Stimulated activated CD8-positive, alpha-beta memory T cell treated with anti-CD3 and anti-CD28 coated beads, Interleukin-7, amount 100 ng/mL, for 1 hour (primary cell): ENCODE results near the gene PPP2R5E.
"Not testable (repeated sequence)": the region's sequence is repeated elsewhere in the genome, so short reads cannot be mapped to it uniquely, and the experiment has no call there.

ENCODE experiments used
- DNase-seq, 2 donors: peaks; one replicate each; pipeline ENCODE4 v3.0.0-alpha.2; 2020; ENCODE audit warnings: low read depth in 2 of 2

The PPP2R5E gene

DNA sequence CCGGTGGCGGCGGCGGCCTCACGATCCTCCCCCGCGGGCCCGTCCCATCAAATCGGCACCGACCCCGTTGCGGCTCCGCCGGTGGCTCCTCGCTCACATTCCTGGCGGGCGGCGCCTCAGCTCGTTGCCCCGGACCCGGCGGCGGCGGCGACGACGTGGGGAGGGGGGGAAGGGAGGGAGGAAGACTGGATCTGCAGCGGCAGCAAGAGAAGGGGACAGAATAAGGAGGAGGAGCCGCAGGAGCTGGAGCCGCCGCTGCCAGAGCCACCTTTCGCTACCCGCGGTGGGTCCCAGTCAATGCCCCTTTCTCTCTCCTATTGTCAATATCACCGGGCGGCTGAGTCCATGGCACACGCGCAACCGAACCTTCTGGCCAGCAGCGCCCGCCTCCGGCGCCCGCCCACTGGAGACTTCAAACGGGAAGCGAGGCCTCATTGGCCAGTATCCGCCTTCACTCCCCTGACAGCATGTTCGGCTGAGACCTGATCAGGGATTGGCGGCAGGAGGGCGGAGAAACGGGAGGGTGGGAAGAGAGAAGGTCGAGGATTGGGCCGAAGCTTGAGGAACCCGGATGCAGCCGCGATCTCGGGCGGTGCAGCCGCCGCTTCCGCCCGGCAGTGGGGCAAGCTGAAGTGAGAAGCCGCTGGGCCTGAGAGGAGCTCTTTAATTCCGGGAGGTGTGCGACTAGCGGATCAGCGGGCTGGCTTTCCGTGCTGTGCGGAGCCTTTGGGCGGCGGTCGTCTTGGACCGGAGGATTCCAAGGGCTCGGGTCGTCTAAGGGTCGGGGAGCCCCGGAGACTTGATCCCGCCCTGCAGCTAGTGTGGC, at the start of gene PPP2R5E:
Gene PPP2R5E (minus strand): TSS at position 378 of the 826 bp plus-strand sequence. CDS start 3,692 bp downstream, outside the sequence.
- DNase-seq: peak; percentile 91 to 95

DNA sequence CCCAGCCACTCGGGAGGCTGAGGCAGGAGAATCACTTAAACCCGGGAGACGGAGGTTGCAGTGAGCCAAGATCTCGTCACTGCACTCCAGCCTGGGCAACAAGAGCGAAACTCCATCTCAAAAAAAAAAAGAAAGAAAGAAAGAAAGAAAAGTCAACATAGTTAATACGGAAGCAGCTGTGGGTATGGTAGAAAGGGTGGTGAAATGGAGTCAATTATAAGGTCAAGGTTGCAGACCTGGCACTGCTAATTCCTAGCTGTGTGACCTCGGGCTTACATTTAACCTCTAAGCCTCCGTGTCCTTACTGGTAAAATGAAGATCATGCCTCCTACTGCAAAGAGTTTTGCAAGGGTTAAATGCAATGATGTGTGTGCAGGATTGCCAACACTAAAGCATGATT, 39.9 kb upstream of the PPP2R5E start:
- not testable (repeated sequence) for DNase-seq

DNA sequence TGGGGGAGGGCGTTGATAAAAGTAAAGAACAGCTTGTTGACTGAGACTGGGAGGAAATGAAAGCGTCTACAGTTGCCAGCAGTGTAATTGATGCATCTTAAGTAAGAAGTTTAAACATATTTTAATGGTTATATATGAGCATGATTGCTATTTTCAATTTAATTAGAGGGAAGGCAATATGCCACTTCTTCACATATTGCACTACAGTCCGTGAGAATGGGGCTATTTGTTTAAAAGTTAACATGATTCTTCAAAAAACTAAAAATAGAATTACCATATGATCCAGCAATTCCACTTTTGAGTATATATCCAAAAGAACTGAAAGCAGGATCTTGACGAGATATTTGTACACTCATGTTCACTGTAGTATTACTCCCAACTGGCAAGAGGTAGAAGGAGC, 38.3 kb upstream of the PPP2R5E start:
- DNase-seq: no peak

DNA sequence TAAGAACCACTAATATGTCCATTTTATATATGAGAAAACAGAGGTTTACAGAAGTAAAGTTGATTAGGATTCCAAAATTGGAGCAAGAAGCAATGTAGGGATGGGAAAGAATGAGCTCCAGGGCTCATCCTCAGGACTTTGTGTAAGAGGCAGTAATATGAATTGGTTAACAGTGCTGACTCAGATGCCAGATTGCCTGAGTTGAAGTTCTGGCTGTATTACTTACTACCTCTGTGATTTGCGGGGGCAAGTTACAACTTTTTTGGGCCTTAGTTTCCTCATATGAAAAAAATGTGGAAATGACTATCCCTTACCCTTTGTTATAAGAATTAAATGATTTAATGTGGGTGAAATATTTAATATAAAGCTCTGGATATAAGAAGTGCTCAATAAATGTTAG, 35.1 kb upstream of the PPP2R5E start:
- DNase-seq: no peak

DNA sequence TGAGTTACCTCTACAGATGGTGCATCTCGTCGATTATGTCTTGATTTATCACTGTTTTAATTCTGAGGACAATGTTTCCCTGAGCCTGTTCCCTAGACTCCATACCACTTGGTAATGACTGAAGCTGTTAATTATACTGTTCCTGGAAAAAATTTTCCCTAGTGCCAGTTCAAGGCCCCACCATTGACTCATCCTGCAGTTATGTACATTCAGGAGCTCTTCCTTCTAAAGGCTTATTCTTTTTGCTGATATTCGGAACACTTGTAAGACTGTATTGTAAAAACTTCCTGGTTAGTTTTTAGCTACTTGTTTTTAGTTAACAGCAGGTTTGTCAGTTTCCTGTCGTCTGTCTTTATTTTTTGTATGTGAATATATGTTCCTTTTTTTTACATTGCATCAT, 30.4 kb upstream of the PPP2R5E start:
- no peak for DNase-seq

DNA sequence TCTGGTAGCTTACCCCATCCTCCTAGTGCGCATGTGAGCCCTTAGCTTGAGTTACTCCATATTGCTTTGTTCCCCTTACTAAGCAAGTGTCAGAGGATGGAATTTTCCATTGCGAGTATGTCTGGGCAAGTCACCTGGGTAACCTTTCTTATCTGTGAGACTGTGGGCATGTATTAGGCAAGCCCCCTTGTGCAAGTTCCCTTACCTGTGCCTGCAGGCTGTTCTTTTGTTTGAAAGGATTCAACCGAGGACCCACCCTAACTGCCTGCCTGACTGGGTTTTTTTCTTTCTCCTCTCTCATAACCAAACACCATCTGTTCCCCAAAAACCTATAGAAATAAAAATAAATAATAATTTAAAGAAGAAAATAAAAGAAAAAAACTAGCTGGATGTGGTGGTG, 22.3 kb upstream of the PPP2R5E start:
- DNase-seq: no peak

DNA sequence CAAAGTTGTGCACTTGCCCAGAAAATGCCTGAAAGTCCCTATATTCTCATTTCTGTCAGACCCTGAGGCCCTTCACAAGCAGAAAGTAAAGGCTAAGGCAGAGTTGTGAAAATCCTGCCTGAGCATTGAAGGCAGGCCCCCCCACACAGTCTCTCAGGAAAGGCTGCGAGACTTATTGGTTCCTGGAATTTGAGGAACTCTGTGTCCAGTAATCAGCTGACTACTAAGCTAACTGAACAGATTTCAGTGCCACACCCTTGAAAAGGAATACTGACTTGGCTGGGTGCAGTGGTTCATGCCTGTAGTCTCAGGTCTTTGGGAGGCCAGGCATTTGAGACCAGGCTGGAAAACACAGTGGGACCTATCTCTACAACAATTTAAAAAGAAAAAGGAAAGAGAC, 21.1 kb upstream of the PPP2R5E start:
- no peak for DNase-seq

DNA sequence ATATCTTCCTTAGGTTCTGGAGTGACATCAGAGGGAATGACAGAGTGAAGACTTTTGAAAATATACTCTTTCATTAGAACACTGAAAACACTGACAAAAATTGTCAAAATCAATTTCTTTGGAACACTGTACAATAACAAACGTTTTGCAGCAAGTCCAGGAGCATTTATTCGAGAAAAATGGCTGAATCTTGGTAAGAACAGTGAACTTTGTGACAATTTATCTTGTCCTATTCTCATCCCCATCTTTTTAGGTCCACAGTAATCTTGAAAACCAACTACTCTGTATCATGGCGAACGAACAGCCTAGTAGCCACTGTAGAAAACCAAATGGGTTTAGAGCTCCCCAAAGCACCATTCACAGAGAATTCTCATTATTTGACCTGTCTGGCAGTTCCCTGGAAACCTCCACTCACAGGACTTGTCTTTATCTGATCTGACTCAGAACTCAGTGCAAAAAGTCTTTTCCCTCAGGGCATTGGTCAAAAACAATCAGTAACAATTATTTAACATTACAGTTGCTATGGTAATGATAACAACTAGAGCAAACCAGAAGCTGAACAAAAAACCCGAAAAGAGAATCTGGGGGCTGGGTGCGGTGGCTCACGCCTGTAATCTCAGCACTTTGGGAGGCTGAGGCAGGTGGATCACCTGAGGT, 20.3 kb upstream of the PPP2R5E start:
- DNase-seq: no peak

DNA sequence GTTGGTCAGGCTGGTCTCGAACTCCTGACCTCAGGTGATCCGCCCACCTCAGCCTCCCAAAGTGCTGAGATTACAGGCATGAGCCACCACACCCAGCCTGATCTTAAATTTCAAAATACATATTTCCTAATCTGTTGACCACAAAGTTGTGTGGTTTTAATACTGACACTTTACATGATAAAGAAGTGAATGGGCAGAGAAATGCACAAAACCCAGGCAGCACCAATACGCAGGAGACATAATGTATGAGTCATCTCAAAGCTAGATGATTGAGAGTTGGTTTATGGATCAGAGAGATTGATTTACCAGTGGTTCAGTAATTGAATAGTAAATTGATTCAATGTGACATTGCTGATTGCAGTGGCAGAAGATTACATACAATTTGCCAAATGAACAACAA, 19.2 kb upstream of the PPP2R5E start:
- no peak for DNase-seq

DNA sequence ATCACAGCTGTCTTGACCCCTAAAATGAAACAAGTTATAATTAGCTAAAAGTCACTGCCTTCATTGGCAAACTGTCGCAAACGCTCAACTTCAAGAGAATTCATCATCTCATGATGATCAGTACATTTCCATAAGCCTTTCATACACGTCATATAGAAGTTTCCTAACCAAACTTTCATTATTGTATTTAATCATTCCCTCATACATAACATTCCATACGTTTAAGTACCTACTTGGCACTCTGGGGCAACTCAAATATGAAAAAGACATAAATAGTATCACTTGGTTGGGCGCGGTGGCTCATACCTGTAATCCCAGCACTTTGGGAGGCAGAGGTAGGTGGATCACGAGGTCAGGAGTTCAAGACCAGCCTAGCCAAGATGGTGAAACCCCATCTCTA, 12.4 kb upstream of the PPP2R5E start:
- DNase-seq: no peak

DNA sequence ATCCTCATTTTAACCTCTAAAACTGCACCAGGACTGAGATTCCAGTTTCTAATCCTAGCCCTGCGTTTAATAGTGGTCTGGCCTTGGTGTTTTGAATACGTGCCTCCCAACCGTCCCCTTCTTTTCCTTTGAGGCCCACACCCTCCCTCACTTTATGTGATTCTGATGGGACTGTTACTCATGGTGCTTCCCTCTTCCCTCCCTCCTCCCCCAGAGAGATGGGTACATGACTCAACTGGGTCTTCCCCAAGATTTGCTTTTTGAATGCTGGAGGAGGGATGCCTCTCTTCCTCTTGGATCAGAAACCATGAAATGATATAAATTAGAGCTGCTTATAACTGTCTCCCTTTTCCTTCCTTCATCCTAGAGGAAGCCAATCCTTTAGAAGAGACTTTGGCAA, 8.2 kb upstream of the PPP2R5E start:
- no peak for DNase-seq

DNA sequence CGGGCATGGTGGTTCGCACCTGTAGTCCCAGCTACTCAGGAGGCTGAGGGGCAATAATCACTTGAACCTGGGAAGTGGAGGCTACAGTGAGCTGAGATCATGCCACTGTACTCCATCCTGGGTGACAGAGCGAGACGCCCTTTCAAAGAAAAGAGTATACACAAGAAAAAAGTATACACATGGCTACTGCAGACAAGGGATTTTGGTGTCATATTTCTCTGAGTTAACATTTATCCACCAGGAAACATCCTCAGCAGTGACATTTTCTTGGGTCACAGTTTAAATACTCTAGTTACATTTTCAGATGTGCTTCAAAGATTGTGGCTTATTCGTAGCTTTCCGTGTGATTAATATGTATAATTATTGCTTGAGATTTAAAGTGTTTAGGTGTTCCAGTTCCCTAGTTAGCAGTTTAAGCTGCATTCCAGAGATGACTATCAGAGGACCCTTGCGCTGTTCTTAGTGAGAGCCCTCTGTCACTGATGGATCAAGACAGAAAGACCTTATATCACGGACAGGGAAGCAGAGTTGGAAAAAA, 4.7 kb upstream of the PPP2R5E start:
- DNase-seq: no peak

DNA sequence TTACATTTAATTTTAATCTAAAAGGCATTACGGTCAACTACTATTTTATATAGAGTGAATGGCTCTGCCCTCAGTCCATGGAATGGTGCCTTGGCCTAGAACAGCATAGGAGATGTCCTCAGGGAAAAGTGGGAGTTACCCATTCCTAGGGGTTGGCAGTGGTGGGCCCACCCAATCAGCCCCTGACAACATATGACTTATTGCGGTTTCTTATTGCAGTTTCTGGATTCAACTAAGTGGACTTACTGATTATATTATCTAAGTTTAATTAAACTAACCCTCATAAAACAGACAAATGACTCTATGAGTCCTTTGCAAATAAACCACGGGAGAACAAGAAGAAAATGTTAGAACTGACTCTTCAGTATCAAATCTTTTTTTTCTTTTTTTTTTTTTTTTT, 2.3 kb upstream of the PPP2R5E start:
- no peak for DNase-seq

DNA sequence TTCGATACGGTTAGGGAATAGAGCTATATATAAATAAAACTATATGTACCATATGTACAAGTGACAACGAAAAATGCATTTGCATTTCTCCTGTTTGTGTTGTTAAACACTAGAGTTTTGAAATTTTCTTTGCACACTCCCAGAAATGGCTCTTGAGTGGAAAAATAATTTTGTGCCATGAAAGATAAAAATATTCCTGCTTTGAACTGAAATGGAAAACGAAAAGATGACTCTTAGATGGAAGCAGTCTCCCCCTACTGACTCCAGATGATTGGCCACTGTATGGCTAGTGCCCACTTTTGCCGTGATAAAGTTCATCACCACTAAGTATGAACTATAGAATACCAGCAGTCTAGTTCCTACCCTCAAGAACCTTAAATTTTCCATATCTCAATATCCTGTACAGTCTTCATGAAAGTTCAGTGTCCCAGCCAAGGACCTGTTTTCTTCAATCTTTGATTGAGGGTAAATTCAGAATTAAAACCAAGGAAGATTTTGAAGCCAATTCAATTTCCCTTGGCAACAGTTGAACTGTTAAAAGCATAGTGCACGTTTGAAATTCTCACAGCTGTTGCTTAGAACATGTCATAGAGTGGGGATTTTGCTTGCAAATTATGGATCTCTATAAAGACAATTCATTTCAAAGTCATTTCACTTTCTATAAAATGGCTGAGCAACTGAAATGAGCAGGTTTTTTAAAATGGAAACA, 1.6 kb upstream of the PPP2R5E start:
- no peak for DNase-seq

DNA sequence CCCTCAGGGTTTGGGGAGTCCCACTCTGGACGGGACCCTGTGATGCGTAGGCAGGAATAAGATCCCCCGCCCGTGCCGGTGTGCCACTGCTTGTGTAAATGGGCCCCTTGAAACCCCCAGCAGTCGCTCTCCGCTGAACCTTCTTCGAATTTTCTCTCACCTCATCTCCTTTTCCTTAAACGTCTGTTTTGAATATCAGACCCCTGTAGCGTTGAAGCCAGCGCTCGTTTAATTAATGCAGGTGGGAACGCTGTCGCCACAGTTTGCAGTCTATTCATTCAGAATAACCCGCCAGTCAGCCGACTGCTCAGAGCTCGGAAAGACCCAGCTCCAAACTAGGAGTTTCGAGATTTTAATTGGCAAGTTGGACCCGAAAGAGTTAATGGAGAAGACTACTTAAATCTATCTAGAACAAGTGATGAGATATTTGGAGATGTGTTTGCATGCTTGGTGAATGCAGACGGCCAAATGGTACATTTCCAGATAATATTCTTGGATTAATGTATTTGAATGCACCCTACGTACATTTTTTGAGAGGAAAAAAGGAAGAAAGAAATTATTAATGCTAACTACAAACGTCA, 739 bp upstream of the PPP2R5E start:
- no peak for DNase-seq

DNA sequence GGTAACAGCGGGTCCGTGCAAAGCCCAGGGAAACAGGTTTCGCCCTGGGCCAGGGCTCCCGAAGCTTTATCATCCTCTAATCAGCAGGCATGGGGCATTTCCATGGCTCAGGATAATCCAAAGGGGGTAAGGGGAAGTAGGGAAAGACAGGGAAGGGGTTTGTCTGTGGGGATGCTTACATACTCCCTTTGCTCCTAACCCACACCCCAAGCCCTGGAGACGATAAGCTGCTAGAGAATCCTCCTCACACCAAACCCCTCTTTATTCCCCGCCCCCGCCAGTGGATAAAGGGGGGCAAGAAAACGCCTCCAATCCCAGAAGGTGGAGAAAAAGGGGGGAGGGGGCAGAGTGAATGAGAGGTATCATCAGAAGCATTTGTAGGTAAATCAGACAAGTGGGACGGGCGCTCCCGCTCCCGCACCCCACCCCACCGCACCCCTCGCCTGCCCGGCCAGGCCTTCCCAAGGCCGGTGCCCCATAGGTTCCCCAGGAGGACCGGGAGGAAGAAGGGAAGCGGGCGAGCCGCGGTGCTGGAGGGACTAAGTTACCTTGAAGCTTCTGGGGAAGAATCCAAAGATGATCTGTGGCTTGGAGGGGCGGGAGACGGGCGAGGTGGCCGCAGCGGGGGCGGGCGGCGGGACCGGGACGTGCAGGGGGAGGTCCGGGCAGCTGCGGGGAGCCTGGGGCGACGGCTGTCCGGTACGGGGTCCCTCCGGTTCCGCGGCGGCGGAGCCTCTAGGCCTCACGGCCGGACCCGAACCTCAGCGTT, 762 bp downstream of the PPP2R5E start:
- no peak for DNase-seq

DNA sequence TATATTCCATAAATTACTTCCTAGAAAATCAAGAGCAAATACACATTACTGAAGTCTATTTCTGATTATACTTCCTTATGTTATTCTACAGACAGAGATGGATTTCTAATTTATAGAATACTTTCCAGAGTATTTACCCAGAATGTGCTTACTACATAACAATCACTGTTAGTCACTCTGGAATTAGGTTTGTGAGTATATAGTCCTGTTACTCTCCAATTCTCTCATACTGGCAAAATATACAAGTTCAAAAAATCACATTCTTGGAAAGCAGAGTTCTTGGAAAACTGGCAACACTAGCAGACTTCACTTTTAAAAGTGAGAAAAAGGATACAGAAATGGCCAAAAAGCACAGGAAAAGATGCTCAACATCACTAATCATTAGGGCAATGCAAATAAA, 7.3 kb downstream of the PPP2R5E start:
- no peak for DNase-seq

DNA sequence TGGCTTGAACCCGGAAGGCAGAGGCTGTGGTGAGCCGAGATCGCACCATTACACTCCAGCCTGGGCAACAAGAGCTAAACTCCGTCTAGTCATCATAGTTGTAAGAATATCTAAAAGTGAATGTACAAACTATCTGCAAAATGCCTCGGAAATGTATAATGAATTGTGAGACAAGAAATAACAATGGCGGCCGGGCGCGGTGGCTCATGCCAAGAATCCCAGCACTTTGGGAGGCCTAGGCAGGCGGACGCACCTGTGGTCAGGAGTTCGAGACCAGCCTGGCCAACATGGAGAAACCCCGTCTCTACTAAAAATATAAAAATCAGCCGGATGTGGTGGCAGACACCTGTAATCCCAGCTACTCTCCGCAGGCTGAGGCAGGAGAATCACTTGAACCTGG, 9.7 kb downstream of the PPP2R5E start:
- DNase-seq: no peak

DNA sequence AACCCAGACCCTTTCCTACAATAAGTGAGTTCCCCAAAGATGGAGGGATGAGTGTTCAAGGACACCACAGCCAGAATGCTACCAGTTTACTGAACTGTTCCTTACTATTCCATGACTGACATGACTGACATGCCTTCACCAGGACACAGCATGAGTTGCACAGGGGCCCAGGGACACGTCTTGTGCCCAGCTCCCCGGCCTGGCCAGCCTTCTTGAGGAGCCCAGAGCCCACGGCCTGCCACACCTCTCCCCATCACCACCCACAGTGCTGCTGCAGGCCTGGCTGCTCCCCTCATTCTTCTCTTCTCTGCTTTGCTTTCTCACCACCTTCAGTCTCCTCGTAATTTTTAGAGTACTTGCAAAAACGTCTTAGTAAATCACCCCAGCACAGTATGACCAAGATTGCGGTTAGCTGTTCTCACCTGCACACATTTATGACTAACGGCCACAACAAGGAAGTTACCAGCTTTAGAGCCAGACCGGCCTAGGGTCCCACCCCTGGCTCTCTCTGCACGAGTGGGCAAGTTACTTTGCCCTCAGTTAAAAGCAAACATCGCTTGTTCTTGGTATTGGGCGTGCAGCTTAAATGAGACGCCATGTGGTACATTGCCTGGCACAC, 18.5 kb downstream of the PPP2R5E start:
- DNase-seq: no peak

DNA sequence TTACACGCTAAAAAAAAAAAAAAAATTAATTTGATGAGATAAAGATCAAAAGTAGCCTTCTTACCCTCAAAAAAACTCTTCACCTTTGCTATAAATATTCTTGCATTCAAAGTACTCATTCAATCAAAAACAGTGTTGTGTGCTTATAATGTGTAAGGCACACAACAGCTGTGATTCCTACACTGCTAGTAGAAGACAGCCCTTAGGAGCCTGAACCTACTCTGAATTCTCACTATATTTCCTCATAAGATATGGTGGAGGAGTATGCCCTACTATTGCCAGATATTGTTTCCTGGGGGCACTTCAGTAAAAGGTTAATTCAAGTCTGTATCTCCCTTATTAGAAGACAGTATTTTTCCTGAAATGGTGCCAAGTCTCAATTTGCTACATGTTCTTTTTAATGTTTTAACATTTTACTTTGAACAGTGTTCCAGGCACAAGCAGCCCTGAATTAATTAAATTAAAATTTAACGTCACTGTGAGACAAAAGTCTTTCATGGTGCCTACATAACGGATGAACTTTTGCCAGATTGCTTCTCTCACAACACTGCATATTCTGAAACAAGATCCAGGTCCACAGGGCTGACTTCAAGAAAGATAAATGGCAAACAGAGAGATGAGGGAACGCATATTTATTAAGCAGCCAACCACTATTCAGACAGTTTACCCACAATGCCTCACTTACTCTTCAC, 19.3 kb downstream of the PPP2R5E start:
- no peak for DNase-seq
